GM13976 (cell line): Measurements from ENCODE around the gene VAMP3.

Source experiments
- DNase-seq: peaks from one replicate; pipeline ENCODE4 v3.0.0; 2012; ENCODE audit warnings: low spot score
- CTCF ChIP-seq: IDR thresholded peaks from 2 replicates; pipeline ENCODE4 v1.5.1; 2012; ENCODE audit warnings: borderline replicate concordance, mild to moderate bottlenecking; ENCODE audit not compliant: insufficient read depth; ENCODE audit errors: extremely low read depth, missing control alignments, control extremely low read depth
- in situ Hi-C: fragments of 300-500 bp; cut with MboI; formaldehyde crosslinking; loops from one replicate; pipeline ENCODE4 v1.12.0; 2022; ENCODE audit warnings: low sequenced_read_pairs, mixed read lengths, inconsistent platforms; ENCODE audit not compliant: unreplicated experiment

Gene VAMP3

DNA sequence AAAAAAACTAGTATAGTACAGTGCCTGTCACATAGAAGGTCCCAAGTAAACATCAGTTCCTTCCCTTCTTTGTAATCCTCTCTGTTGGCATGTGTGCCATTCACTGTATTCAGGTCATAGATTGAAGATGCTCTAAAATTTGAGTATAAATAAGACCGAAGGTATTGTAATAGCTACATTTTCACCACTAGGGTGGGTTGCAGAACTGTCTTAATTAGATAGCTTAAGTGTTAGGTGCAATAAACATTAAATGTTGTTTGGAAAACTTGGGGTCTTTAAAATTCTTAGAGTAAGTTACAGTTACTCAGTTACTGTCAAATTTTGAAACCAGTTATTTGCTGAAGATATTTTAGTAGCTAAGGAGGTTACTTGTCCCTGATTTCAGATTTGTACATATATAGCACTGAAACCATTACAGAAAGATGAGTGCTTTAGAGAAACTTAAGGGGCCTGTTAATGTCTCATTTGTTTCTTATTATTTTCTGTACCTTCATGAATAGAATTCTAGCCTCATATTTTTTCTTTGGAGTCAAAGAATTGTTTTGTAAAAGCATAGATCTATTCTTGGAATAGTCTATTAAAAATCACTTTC lies 37.3 kb downstream of the VAMP3 start:
- peak; percentile 22 for TF ChIP-seq CTCF
- in situ Hi-C loops = no loop called here
- DNase-seq = peak; percentile 51

DNA sequence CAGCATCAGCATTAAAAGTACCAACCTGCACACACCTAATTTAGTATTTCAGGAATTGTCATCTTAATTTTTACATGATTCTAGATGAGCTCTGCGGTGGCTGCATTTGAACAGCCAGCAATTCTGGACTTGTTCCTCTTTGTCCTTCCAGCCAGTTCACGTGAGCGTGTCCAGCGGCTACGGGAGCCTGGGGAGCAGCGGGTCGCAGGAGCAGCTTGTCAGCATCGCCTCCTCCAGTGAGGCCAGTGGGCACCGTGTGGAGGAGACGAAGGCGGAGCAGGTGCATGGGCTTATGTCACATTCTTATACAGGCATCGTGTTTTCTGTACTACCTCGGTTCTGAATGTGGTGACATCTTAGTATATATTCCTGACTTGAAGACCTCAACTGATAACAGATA lies 38.6 kb downstream of the VAMP3 start:
- in situ Hi-C loops = no loop called here
- TF ChIP-seq CTCF = no peak
- DNase-seq = no peak

DNA sequence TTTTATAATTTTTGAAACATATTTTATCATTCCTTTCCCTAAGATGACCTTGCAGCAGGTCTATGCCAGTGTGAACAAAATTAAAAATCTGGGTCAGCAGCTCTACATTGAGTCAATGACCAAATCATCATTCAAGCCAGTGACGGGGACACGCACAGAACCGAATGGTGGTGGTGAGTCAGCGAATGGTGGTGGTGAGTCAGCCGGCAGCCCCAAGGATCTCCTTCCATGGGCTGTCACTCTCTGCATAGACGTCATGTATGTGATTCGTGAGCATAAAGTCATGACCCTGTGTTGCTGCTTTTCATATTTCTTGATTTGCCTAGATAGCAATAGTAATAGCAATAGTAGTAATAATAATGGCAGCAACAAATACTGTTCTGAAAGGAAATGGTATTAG lies 39.3 kb downstream of the VAMP3 start:
- no peak for DNase-seq
- in situ Hi-C loops = no loop called here
- TF ChIP-seq CTCF = no peak

GRCh38 chr1:7811476-7811875 lies 40.4 kb downstream of the VAMP3 start:
- in situ Hi-C loops = no loop called here
- DNase-seq = no peak
- TF ChIP-seq CTCF = no peak

- no peak for TF ChIP-seq CTCF
- in situ Hi-C loops = no loop called here
- DNase-seq = no peak
Observed at GRCh38 chr1:7813677-7814373, 42.7 kb downstream of the VAMP3 start.

DNA sequence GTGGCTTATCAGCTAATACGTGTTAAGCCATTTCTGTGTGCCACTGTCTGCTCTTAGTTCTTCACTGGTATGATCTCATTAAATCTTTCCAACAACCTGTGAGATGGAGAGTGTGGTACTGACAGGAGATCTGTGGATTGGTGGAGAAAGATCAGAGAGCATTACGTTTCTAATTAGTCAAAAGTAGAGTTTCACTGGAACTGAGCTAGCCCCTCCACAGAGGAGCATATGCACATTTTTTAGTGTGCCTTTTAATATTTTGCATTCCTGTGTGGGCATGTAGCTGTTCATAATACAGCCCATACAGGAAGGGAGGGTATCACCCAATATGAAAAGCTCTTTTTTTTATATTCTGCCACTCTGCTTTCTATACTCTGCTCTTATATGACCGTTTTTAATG lies 50.2 kb downstream of the VAMP3 start:
- DNase-seq = no peak
- TF ChIP-seq CTCF = no peak
- in situ Hi-C loops = no loop called here
